ENCODE data around the gene ABCA4. TPM values are rescaled to one million over a fixed set of nuclear protein-coding genes. Genes with fewer than 3 reads are reported as not detected.

ABCA4 gene
- total RNA-seq, 2 donors from 2014 or later = under 0.01 TPM

DNA sequence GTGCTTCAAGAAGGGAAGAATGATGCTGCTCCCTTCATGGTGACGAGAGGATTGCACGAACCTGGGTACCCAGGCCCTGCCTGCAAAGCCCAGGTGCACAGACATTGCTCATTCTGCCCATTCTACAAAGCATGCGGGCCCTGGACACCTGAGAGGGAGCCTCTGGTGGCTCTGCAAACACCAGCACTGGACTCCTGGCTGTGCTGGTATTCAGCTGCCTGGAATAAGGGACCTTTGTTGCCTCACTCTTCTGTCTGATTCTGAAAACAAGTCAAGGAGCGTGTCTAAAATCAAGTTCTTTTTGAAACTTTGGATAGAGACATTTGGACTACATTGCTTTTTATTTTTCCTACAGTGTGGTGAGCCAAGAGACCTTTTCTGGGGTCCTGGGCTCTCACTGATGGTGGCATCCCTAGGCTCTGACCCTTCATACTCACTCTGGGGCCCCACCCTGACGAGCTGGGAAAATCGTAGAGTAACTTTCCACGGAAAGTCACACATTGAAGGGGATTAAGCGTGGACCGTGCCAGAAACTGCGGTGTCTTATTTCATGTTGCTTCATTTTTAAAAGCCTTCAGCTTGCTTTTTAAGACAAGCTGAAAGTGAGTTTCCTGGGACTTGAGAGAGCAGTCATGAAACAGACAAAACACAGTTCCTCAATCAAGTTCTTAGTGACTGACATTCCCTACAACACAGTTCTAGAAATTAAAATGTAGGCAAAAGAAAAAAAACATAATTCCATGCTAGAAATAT lies 24.0 kb downstream of the ABCA4 start:
- Histone ChIP-seq H3K27ac (no peak overlapping the region), H3K36me3 (replicated peaks in 1 of 2; ENCODE audit: insufficient read depth in 1 of 2, low read depth in 2 of 2) (no peaks in the 10 kb centered on the region), H3K27me3 (no peaks in the 10 kb centered on the region), H3K9me3 (no peaks in the 10 kb centered on the region), H3K4me1 (peaks cover 13% of the 10 kb centered on the region), H3K4me3 (no peak overlapping the region)
- no peak for TF ChIP-seq POLR2A (IDR thresholded peaks at IDR 0.05)
- TF ChIP-seq, protein P1, sequence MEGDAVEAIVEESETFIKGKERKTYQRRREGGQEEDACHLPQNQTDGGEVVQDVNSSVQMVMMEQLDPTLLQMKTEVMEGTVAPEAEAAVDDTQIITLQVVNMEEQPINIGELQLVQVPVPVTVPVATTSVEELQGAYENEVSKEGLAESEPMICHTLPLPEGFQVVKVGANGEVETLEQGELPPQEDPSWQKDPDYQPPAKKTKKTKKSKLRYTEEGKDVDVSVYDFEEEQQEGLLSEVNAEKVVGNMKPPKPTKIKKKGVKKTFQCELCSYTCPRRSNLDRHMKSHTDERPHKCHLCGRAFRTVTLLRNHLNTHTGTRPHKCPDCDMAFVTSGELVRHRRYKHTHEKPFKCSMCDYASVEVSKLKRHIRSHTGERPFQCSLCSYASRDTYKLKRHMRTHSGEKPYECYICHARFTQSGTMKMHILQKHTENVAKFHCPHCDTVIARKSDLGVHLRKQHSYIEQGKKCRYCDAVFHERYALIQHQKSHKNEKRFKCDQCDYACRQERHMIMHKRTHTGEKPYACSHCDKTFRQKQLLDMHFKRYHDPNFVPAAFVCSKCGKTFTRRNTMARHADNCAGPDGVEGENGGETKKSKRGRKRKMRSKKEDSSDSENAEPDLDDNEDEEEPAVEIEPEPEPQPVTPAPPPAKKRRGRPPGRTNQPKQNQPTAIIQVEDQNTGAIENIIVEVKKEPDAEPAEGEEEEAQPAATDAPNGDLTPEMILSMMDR (IDR thresholded peaks at IDR 0.05) = no peak
- intact Hi-C loops (cut with DNase I) = no loop called here
- 72 to 88% methylated on average over 10 of the region's 10 CpGs for WGBS, 2 donors
- DNase-seq = no peak
- no peak for ATAC-seq

GRCh38 chr1:94095744-94096469 lies 25.0 kb downstream of the ABCA4 start:
- TF ChIP-seq, protein P1 (IDR thresholded peaks at IDR 0.05) = no peak
- no peak for TF ChIP-seq POLR2A (IDR thresholded peaks at IDR 0.05)
- H3K4me1 ChIP-seq = peaks cover 13% of the 10 kb centered on the region
- H3K4me3 ChIP-seq = no peak overlapping the region
- no peaks in the 10 kb centered on the region for H3K36me3 ChIP-seq (replicated peaks in 1 of 2; ENCODE audit: insufficient read depth in 1 of 2, low read depth in 2 of 2)
- H3K27ac ChIP-seq = no peak overlapping the region
- no peaks in the 10 kb centered on the region for H3K27me3 ChIP-seq
- DNase-seq (peak in 1 of 4 donors; percentile 22), ATAC-seq (no peak)
- no peaks in the 10 kb centered on the region for H3K9me3 ChIP-seq
- 78 to 81% methylated on average over 14 of the region's 14 CpGs for WGBS, 2 donors
- intact Hi-C loops (cut with DNase I) = no loop called here

- Histone ChIP-seq H3K27me3 (no peaks in the 10 kb centered on the region), H3K4me3 (no peak overlapping the region), H3K4me1 (peaks cover 13% of the 10 kb centered on the region), H3K36me3 (replicated peaks in 1 of 2; ENCODE audit: insufficient read depth in 1 of 2, low read depth in 2 of 2) (no peaks in the 10 kb centered on the region), H3K9me3 (no peaks in the 10 kb centered on the region), H3K27ac (peak overlapping the region in 2 of 4 donors; percentile 52 to 64)
- 66 to 72% methylated on average over 21 of the region's 21 CpGs for WGBS, 2 donors
- intact Hi-C loops (cut with DNase I) = no loop called here
- DNase-seq = peak; percentile 26 to 47 (median 42)
- no peak for TF ChIP-seq POLR2A (IDR thresholded peaks at IDR 0.05)
- TF ChIP-seq, protein P1 (IDR thresholded peaks at IDR 0.05) = no peak
- ATAC-seq = peak; percentile 42
These were observed 25.8 kb downstream of the ABCA4 start for GRCh38 chr1:94095112-94095637.

DNA sequence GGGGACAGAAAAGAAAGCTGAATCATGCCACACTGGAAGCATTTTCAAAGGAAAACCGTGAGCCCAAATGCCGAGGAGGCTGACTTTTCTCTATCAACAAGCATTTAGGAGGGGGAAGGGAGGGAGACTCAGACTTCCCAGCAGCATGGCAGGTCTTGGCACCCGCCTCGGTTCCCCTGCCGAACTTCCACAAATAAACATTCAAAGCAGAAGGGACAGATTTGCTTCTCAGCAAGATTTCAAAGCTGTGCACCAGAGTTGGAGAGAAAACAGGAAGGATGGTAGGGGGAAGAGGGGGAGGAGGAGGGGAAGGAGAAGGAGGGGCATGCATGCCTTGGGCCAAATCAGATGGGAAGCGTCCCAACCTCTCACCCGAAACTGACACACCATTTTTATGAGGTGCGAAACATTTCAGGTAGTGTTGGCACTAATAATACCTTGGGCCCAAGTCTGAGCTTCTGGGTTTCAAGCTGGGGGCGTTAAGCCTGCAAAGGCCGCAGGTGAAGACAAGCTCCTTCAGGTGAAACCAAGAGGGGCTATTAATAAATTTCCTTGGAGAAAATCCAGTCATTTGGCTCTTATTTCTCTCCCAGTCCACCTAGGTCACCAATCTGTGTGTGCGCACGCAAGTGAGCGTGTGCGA lies 26.4 kb downstream of the ABCA4 start:
- intact Hi-C loops (cut with DNase I) = no loop called here
- DNase-seq (peak in 3 of 4 donors; percentile 30 to 60 (median 35)), ATAC-seq (peak; percentile 59)
- no peaks in the 10 kb centered on the region for H3K36me3 ChIP-seq (replicated peaks in 1 of 2; ENCODE audit: insufficient read depth in 1 of 2, low read depth in 2 of 2)
- peaks cover 13% of the 10 kb centered on the region for H3K4me1 ChIP-seq
- TF ChIP-seq, protein P1 (IDR thresholded peaks at IDR 0.05) = no peak
- TF ChIP-seq POLR2A (IDR thresholded peaks at IDR 0.05) = no peak
- no peaks in the 10 kb centered on the region for H3K9me3 ChIP-seq
- no peak overlapping the region for H3K4me3 ChIP-seq
- H3K27me3 ChIP-seq = no peaks in the 10 kb centered on the region
- 46 to 61% methylated on average over 14 of the region's 14 CpGs for WGBS, 2 donors
- peak overlapping the region in 3 of 4 donors; percentile 25 to 64 (median 52) for H3K27ac ChIP-seq
